ENCODE measurements around the gene PCDHGC4. TPM values are rescaled to one million over a fixed set of nuclear protein-coding genes. Genes with fewer than 3 reads are reported as not detected.

The PCDHGC4 gene
- total and polyA plus RNA-seq, 2 of the 8 experiments (the other 6 are each of a cell fraction or from before 2014, with no cell fraction given): 2.1 to 2.4 TPM

GRCh38 chr5:141508440-141508797, 23.6 kb downstream of the PCDHGC4 start:
- Histone ChIP-seq H3K18ac (ENCODE audit: extremely low read depth, low read length) (no peak overlapping the region), H3K36me3 (ENCODE audit: control insufficient read depth in 2 of 4, insufficient read depth in 4 of 4, low read length in 3 of 4) (peaks cover 0 to 9% (median 3%) of the 10 kb centered on the region in 4 experiments; a peak in 3 of 8 replicates), H4K8ac (ENCODE audit: extremely low read depth, insufficient read depth, low read length) (no peak overlapping the region), H2BK120ac (replicated peaks; ENCODE audit: low read depth, low read length) (no peak overlapping the region), H3K9me3 (ENCODE audit: insufficient read depth in 2 of 2, low read depth in 1 of 2, low read length in 1 of 2) (no peaks in the 10 kb centered on the region), H4K20me1 (replicated peaks in 1 of 2; ENCODE audit: control insufficient read depth in 1 of 2, insufficient read depth in 2 of 2, low read length in 2 of 2) (no peaks in the 10 kb centered on the region), H3K27ac (ENCODE audit: low read depth, low read length) (no peak overlapping the region), H2BK5ac (ENCODE audit: low read depth, low read length) (0 out of 2 replicates have a peak overlapping the region, but pooled peaks have one; percentile 56), H3K4me3 (ENCODE audit: extremely low read depth in 1 of 4, insufficient read depth in 2 of 4, low read depth in 3 of 4, low read length in 4 of 4) (peak overlapping the region in 3 of 4 experiments; percentile 19 to 48 (median 24); a peak in 4 of 8 replicates), H3K27me3 (replicated peaks in 1 of 4; ENCODE audit: control insufficient read depth in 3 of 4, extremely low read depth in 1 of 4, insufficient read depth in 3 of 4, low read length in 3 of 4) (no peaks in the 10 kb centered on the region), H3K4ac (replicated peaks; ENCODE audit: insufficient read length, low read depth, low read length) (no peak overlapping the region), H3K4me2 (ENCODE audit: insufficient read depth in 1 of 2, low read depth in 2 of 2, low read length in 2 of 2) (peak overlapping the region; percentile 61 to 65), H2BK12ac (ENCODE audit: low read depth, low read length) (peak overlapping the region; percentile 63; the same call in 1 of the 2 replicates), H3K23ac (ENCODE audit: insufficient read length) (no peak overlapping the region), H3K79me2 (ENCODE audit: control insufficient read depth in 1 of 2, insufficient read depth in 2 of 2, low read length in 2 of 2) (no peaks in the 10 kb centered on the region), H2AK5ac (ENCODE audit: low read depth, low read length) (no peak overlapping the region), H3K4me1 (replicated peaks in 1 of 4; ENCODE audit: control insufficient read depth in 3 of 4, insufficient read depth in 4 of 4, low read length in 3 of 4) (peaks cover 4 to 17% (median 11%) of the 10 kb centered on the region in 4 experiments), H3K23me2 (ENCODE audit: low read depth, low read length) (peaks cover 9% of the 10 kb centered on the region), H3K14ac (ENCODE audit: insufficient read length) (no peak overlapping the region), H3K79me1 (ENCODE audit: low read depth, low read length) (no peaks in the 10 kb centered on the region), H2AFZ (ENCODE audit: low read length) (no peak overlapping the region), H2BK20ac (ENCODE audit: low read length) (no peak overlapping the region), H3K56ac (replicated peaks; ENCODE audit: insufficient read length, low read depth, low read length) (no peak overlapping the region), H2BK15ac (ENCODE audit: low read length) (no peak overlapping the region), H4K91ac (replicated peaks; ENCODE audit: insufficient read length, low read length) (no peak overlapping the region), H4K5ac (ENCODE audit: insufficient read length, low read depth, low read length) (no peak overlapping the region), H3K9ac (replicated peaks in 1 of 4; ENCODE audit: extremely low read depth in 1 of 4, low read depth in 3 of 4, low read length in 3 of 4) (no peak overlapping the region)
- POLR2A ChIA-PET (ENCODE audit: partially characterized antibody): interaction anchor here (1.0 to 2.0 kb wide), 4 partner anchors 12 to 52 kb away, joined by 3 to 17 read pairs (median 4); no protein-coding TSS in a partner anchor
- WGBS, 2 experiments (ENCODE audit: extremely low coverage in 1 of 2, insufficient coverage in 1 of 2, insufficient read length in 1 of 2, insufficient replicate concordance in 2 of 2, low coverage in 1 of 2, low lambda C conversion rate in 2 of 2, missing lambda C conversion rate in 1 of 2): 23% methylated on average over 7 of the region's 9 CpGs; no CpG with 5 or more reads in 1 of the 2 experiments
- DNase-seq (ENCODE audit: low read depth in 1 of 2, low spot score in 2 of 2): no peak
- CTCF ChIA-PET (ENCODE audit: partially characterized antibody): interaction anchor here (0.7 to 50.9 kb wide), 26 partner anchors 9 to 348 kb away, joined by 3 to 1236 read pairs (median 7); partner anchors contain the start of genes PCDHB14, PCDHB15, PCDHGA10 and PCDHGA11
- no peak for FAIRE-seq
- TF ChIP-seq NANOG (IDR thresholded peaks at IDR 0.05; ENCODE audit: insufficient read depth, low read depth, low read length, poor library complexity, severe bottlenecking): no peak
- TF ChIP-seq ATF3 (IDR thresholded peaks at IDR 0.05; ENCODE audit: insufficient read depth, low read depth, low read length): no peak
- TF ChIP-seq TBP (IDR thresholded peaks at IDR 0.05; ENCODE audit: low read depth, low read length): no peak
- TF ChIP-seq ASH2L (IDR thresholded peaks at IDR 0.05; ENCODE audit: low read length): no peak
- TF ChIP-seq TEAD4 (IDR thresholded peaks at IDR 0.05; ENCODE audit: low read depth, low read length): no peak
- no peak for TF ChIP-seq CHD2 (IDR thresholded peaks at IDR 0.05; ENCODE audit: low read length)
- no peak for TF ChIP-seq KDM4A (IDR thresholded peaks at IDR 0.05; ENCODE audit: low read depth, low read length, severe bottlenecking)
- TF ChIP-seq ATF2 (IDR thresholded peaks at IDR 0.05; ENCODE audit: low read length): no peak
- TF ChIP-seq RNF2 (IDR thresholded peaks at IDR 0.05; ENCODE audit: borderline replicate concordance, low read depth, low read length, missing control alignments, poor library complexity, severe bottlenecking): no peak
- TF ChIP-seq POLR2A (IDR thresholded peaks at IDR 0.05; ENCODE audit: control extremely low read depth in 1 of 2, low read depth in 2 of 2, low read length in 2 of 2): no peak
- no peak for TF ChIP-seq CREB1 (IDR thresholded peaks at IDR 0.05)
